ENCODE measurements around the gene ZBTB39. TPM values are rescaled to one million over a fixed set of nuclear protein-coding genes. Genes with fewer than 3 reads are reported as not detected.
"Not testable (repeated sequence)": the region's sequence is repeated elsewhere in the genome, so short reads cannot be mapped to it uniquely, and the experiment has no call there.

Gene ZBTB39
- total RNA-seq, 1 donor from 2014 or later, result 6.8 TPM

DNA sequence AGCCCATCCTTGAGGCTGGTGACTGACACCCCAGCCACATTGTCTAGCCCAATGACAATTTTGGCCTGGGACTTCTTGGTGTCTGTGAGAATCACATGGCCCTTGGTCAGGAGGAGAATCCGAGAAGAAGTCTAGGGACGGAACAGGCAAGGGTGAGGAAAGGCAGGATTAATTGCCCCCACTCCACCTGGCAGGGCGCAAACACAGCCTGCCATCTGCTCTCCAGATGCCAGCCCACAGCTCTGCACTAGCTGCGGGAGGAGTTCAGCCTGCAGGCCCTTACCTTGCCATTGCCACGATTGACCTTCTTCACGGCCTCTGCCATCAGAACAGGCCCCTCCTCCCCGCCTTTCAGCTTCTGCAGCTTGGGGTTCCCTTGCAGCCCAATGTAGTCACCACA lies 23.1 kb upstream of the ZBTB39 start:
- DNase-seq (no peak), ATAC-seq (no peak)
- no peak overlapping the region for H3K27ac ChIP-seq
- H3K9me3 ChIP-seq, result no peaks in the 10 kb centered on the region
- H3K36me3 ChIP-seq, result no peaks in the 10 kb centered on the region
- TF ChIP-seq, protein P1, sequence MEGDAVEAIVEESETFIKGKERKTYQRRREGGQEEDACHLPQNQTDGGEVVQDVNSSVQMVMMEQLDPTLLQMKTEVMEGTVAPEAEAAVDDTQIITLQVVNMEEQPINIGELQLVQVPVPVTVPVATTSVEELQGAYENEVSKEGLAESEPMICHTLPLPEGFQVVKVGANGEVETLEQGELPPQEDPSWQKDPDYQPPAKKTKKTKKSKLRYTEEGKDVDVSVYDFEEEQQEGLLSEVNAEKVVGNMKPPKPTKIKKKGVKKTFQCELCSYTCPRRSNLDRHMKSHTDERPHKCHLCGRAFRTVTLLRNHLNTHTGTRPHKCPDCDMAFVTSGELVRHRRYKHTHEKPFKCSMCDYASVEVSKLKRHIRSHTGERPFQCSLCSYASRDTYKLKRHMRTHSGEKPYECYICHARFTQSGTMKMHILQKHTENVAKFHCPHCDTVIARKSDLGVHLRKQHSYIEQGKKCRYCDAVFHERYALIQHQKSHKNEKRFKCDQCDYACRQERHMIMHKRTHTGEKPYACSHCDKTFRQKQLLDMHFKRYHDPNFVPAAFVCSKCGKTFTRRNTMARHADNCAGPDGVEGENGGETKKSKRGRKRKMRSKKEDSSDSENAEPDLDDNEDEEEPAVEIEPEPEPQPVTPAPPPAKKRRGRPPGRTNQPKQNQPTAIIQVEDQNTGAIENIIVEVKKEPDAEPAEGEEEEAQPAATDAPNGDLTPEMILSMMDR (IDR thresholded peaks at IDR 0.05), result no peak
- no peak overlapping the region for H3K4me3 ChIP-seq
- intact Hi-C loops (cut with DNase I), result no loop called here
- H3K27me3 ChIP-seq (ENCODE audit: low read depth), result no peaks in the 10 kb centered on the region
- peaks cover 8% of the 10 kb centered on the region for H3K4me1 ChIP-seq

- Histone ChIP-seq H3K4me1 (peaks cover 8% of the 10 kb centered on the region), H3K9me3 (no peaks in the 10 kb centered on the region), H3K4me3 (no peak overlapping the region), H3K36me3 (no peaks in the 10 kb centered on the region), H3K27me3 (ENCODE audit: low read depth) (no peaks in the 10 kb centered on the region), H3K27ac (no peak overlapping the region)
- TF ChIP-seq, protein P1 (IDR thresholded peaks at IDR 0.05), result no peak
- no peak for DNase-seq
- intact Hi-C loops (cut with DNase I), result no loop called here
- ATAC-seq, result peak in 1 of 2 donors; percentile 9
These were observed 21.4 kb upstream of the ZBTB39 start for GRCh38 chr12:57027805-57028153.

- intact Hi-C loops (cut with DNase I), result no loop called here
- peaks cover 8% of the 10 kb centered on the region for H3K4me1 ChIP-seq
- no peak overlapping the region for H3K4me3 ChIP-seq
- H3K36me3 ChIP-seq, result no peaks in the 10 kb centered on the region
- no peak for ATAC-seq
- H3K27me3 ChIP-seq (ENCODE audit: low read depth), result no peaks in the 10 kb centered on the region
- no peak for DNase-seq
- TF ChIP-seq, protein P1 (IDR thresholded peaks at IDR 0.05), result no peak
- H3K9me3 ChIP-seq, result no peaks in the 10 kb centered on the region
- H3K27ac ChIP-seq, result no peak overlapping the region
These were observed 20.9 kb upstream of the ZBTB39 start for GRCh38 chr12:57027011-57027804.

DNA sequence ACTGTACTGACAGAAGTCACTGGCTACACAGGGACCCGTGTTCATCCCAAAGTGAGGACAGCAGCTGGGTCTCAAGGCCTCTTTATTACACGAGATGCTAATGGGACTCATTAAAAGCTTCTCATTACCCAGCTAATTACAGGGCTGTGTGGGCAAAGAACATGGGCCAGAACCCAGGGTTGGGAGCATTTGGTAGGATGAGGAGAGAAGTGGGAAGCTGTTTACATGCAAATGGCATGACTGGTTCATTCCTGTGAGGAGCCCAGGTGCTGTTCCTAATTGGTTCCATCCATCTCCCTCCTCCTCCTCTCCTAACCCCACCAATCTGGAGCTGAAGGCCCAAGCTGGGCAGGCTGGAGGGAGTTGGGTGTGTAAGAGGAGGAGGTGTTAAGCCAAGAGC lies 18.9 kb upstream of the ZBTB39 start:
- no peak for ATAC-seq
- intact Hi-C loops (cut with DNase I), result no loop called here
- no peaks in the 10 kb centered on the region for H3K4me1 ChIP-seq
- TF ChIP-seq, protein P1 (IDR thresholded peaks at IDR 0.05), result no peak
- no peaks in the 10 kb centered on the region for H3K9me3 ChIP-seq
- no peak overlapping the region for H3K27ac ChIP-seq
- H3K27me3 ChIP-seq (ENCODE audit: low read depth), result no peaks in the 10 kb centered on the region
- no peak for DNase-seq
- H3K4me3 ChIP-seq, result no peak overlapping the region
- no peaks in the 10 kb centered on the region for H3K36me3 ChIP-seq

- H3K4me3 ChIP-seq; DNase-seq; H3K27me3 ChIP-seq (ENCODE audit: low read depth); H3K9me3 ChIP-seq; ATAC-seq; H3K36me3 ChIP-seq; H3K27ac ChIP-seq; H3K4me1 ChIP-seq; intact Hi-C loops (cut with DNase I): not testable (repeated sequence)
These were observed 16.0 kb upstream of the ZBTB39 start for GRCh38 chr12:57022324-57022723.

DNA sequence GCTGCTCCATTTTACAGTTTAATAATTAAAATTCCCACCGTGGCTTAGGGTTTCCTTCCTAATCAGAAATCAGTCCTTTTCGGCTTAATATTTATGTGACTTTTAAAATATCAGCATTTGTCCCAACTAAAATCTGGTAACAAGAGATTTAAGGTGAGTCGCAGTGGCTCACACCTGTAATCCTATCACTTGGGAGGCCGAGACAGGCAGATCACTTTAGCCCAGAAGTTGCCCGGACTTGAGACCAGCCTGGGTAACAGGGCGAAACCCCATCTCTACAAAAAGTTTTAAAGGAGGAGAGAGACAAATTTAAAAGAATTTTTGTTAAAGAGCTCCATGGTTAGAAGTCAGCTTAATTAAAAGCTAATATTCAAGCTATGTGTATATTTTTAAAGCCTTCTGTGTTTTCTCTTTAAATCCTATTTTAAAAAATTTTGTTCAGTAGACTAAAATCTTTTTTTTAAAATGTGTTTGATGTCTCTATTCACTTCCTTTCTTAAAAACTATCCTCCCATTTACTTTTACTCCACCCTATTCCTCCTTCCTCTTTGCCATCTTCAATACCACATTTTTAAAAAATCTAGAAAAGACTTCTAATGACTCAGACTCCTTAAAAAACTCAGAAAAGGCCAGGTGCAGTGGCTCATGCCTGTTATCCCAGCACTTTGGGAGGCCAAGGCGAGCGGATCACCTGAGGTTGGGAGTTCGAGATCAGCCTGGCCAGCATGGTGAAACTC lies 13.8 kb upstream of the ZBTB39 start:
- intact Hi-C loops (cut with DNase I), result no loop called here
- no peak overlapping the region for H3K4me3 ChIP-seq
- TF ChIP-seq, protein P1 (IDR thresholded peaks at IDR 0.05), result no peak
- H3K4me1 ChIP-seq, result no peaks in the 10 kb centered on the region
- ATAC-seq (no peak), DNase-seq (no peak)
- no peak overlapping the region for H3K27ac ChIP-seq
- peaks cover 9% of the 10 kb centered on the region for H3K27me3 ChIP-seq (ENCODE audit: low read depth)
- no peaks in the 10 kb centered on the region for H3K9me3 ChIP-seq
- H3K36me3 ChIP-seq, result no peaks in the 10 kb centered on the region
